ENCODE data around the gene TSPYL2.

TSPYL2 gene

GRCh38 chrX:53087388-53087831, 5.2 kb downstream of the TSPYL2 start:
- TF ChIP-seq CTCF (IDR thresholded peaks at IDR 0.05): no peak
- Mint-ChIP-seq H3K4me3 (peak overlapping the region; percentile 47), H3K27me3 (ENCODE audit: low read depth, poor library complexity) (peaks cover 3% of the 10 kb centered on the region), H3K27ac (peak overlapping the region; percentile 48), H3K9me3 (peaks cover 76% of the 10 kb centered on the region), H3K36me3 (ENCODE audit: low read depth) (peaks cover 32% of the 10 kb centered on the region), H3K4me1 (peaks cover 78% of the 10 kb centered on the region)
- no peak for DNase-seq

- H3K27me3 Mint-ChIP-seq (ENCODE audit: low read depth, poor library complexity): peaks cover 3% of the 10 kb centered on the region
- peaks cover 70% of the 10 kb centered on the region for H3K4me1 Mint-ChIP-seq
- H3K36me3 Mint-ChIP-seq (ENCODE audit: low read depth): peaks cover 31% of the 10 kb centered on the region
- peak; percentile 77 for DNase-seq
- H3K4me3 Mint-ChIP-seq: peak overlapping the region; percentile 92
- no peak for TF ChIP-seq CTCF (IDR thresholded peaks at IDR 0.05)
- H3K9me3 Mint-ChIP-seq: peaks cover 72% of the 10 kb centered on the region
- H3K27ac Mint-ChIP-seq: peak overlapping the region; percentile 83
These were observed 6.2 kb downstream of the TSPYL2 start for GRCh38 chrX:53088136-53088974.

DNA sequence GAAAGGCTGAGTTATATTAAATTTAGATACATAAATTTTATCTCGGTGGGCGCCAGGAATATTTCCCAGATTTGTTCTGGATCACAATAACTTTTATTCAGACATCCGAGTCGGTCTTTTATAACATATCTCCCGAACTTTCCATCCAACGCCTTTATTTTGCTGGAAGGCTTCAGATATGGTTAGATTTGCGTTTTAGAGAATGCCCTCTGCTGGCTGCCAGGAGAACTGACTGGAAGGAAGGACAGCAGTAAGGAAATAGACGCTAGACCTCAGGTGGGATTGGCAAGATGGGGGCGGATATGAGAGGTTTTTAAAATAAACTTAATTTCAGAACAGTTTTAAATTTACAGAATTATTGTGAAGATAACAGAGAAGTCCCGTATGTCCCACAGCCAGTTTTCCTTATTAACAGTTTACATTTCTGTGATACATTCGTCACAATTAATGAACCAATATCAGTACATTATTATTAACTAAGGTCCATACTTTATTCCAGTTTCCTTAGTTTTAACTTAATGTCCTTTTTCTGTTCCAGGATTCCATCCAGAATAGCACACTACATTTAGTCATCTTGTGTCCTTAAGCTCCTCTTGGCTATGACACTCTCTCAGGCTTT, 7.2 kb downstream of the TSPYL2 start:
- H3K36me3 Mint-ChIP-seq (ENCODE audit: low read depth): peaks cover 21% of the 10 kb centered on the region

GRCh38 chrX:53089925-53090324, 7.8 kb downstream of the TSPYL2 start:
- peaks cover 3% of the 10 kb centered on the region for H3K27me3 Mint-ChIP-seq (ENCODE audit: low read depth, poor library complexity)
- peaks cover 16% of the 10 kb centered on the region for H3K36me3 Mint-ChIP-seq (ENCODE audit: low read depth)
- no peak for DNase-seq
- no peak for TF ChIP-seq CTCF (IDR thresholded peaks at IDR 0.05)
- peaks cover 58% of the 10 kb centered on the region for H3K4me1 Mint-ChIP-seq
- no peak overlapping the region for H3K4me3 Mint-ChIP-seq
- H3K27ac Mint-ChIP-seq: no peak overlapping the region
- peaks cover 63% of the 10 kb centered on the region for H3K9me3 Mint-ChIP-seq

More for the DNA sequence above, 7.2 kb downstream of the TSPYL2 start:
- no peak for DNase-seq
- H3K4me1 Mint-ChIP-seq: peaks cover 60% of the 10 kb centered on the region
- peaks cover 63% of the 10 kb centered on the region for H3K9me3 Mint-ChIP-seq
- TF ChIP-seq CTCF (IDR thresholded peaks at IDR 0.05): peak; percentile 63
- H3K27me3 Mint-ChIP-seq (ENCODE audit: low read depth, poor library complexity): peaks cover 3% of the 10 kb centered on the region
- H3K4me3 Mint-ChIP-seq: peak overlapping the region; percentile 92
- H3K27ac Mint-ChIP-seq: no peak overlapping the region

- no peak for TF ChIP-seq CTCF (IDR thresholded peaks at IDR 0.05)
- H3K9me3 Mint-ChIP-seq: peaks cover 56% of the 10 kb centered on the region
- peaks cover 3% of the 10 kb centered on the region for H3K27me3 Mint-ChIP-seq (ENCODE audit: low read depth, poor library complexity)
- H3K27ac Mint-ChIP-seq: no peak overlapping the region
- no peak overlapping the region for H3K4me3 Mint-ChIP-seq
- no peak for DNase-seq
- H3K36me3 Mint-ChIP-seq (ENCODE audit: low read depth): peaks cover 1% of the 10 kb centered on the region
- H3K4me1 Mint-ChIP-seq: peaks cover 55% of the 10 kb centered on the region
These were observed 9.2 kb downstream of the TSPYL2 start for GRCh38 chrX:53091354-53091753.
